Measurements from ENCODE around the gene TMEM132C. TPM values are rescaled to one million over a fixed set of nuclear protein-coding genes. Genes with fewer than 3 reads are reported as not detected.

Gene TMEM132C
- total RNA-seq, 4 donors from 2014 or later, result 0.13 to 7.6 (median 0.37) TPM

GRCh38 chr12:128267651-128268378, 845 bp downstream of the TMEM132C start:
- no peaks in the 10 kb centered on the region for H3K9me3 ChIP-seq
- H3K36me3 ChIP-seq, result no peaks in the 10 kb centered on the region
- TF ChIP-seq, protein P1, sequence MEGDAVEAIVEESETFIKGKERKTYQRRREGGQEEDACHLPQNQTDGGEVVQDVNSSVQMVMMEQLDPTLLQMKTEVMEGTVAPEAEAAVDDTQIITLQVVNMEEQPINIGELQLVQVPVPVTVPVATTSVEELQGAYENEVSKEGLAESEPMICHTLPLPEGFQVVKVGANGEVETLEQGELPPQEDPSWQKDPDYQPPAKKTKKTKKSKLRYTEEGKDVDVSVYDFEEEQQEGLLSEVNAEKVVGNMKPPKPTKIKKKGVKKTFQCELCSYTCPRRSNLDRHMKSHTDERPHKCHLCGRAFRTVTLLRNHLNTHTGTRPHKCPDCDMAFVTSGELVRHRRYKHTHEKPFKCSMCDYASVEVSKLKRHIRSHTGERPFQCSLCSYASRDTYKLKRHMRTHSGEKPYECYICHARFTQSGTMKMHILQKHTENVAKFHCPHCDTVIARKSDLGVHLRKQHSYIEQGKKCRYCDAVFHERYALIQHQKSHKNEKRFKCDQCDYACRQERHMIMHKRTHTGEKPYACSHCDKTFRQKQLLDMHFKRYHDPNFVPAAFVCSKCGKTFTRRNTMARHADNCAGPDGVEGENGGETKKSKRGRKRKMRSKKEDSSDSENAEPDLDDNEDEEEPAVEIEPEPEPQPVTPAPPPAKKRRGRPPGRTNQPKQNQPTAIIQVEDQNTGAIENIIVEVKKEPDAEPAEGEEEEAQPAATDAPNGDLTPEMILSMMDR (IDR thresholded peaks at IDR 0.05), result no peak
- no peak for TF ChIP-seq POLR2A (IDR thresholded peaks at IDR 0.05)
- H3K4me3 ChIP-seq, result peak overlapping the region; percentile 21 to 63 (median 46)
- no peak for DNase-seq
- H3K27me3 ChIP-seq, result peaks cover 0 to 81% (median 2%) of the 10 kb centered on the region in 4 donors
- peak overlapping the region in 2 of 4 donors; percentile 11 to 59 for H3K27ac ChIP-seq
- WGBS, 2 donors, result 5 to 7% methylated on average over 18 to 22 of the region's 51 CpGs
- intact Hi-C loops (cut with DNase I), result no loop called here
- H3K4me1 ChIP-seq, result peaks cover 0 to 33% (median 8%) of the 10 kb centered on the region in 3 donors

- Histone ChIP-seq H3K27ac (peak overlapping the region in 3 of 4 donors; percentile 11 to 59 (median 22)), H3K27me3 (peaks cover 0 to 78% (median 2%) of the 10 kb centered on the region in 4 donors)
Observed at GRCh38 chr12:128268379-128268995, 1.5 kb downstream of the TMEM132C start.

GRCh38 chr12:128269181-128269591, 2.2 kb downstream of the TMEM132C start:
- Histone ChIP-seq H3K4me3 (peak overlapping the region in 2 of 4 donors; percentile 51 to 63), H3K4me1 (peaks cover 0 to 33% (median 8%) of the 10 kb centered on the region in 3 donors), H3K9me3 (no peaks in the 10 kb centered on the region), H3K27ac (peak overlapping the region in 1 of 4 donors; percentile 59), H3K36me3 (no peaks in the 10 kb centered on the region), H3K27me3 (peaks cover 0 to 71% (median 2%) of the 10 kb centered on the region in 4 donors)
- 6 to 13% methylated on average over 9 to 10 of the region's 10 CpGs for WGBS, 2 donors
- intact Hi-C loops (cut with DNase I), result no loop called here
- TF ChIP-seq, protein P1 (IDR thresholded peaks at IDR 0.05), result no peak
- no peak for TF ChIP-seq POLR2A (IDR thresholded peaks at IDR 0.05)
- DNase-seq, result no peak

More at GRCh38 chr12:128268379-128268995, 1.5 kb downstream of the TMEM132C start:
- DNase-seq, result no peak
- Histone ChIP-seq H3K9me3 (no peaks in the 10 kb centered on the region), H3K4me1 (peaks cover 0 to 33% (median 8%) of the 10 kb centered on the region in 3 donors), H3K36me3 (no peaks in the 10 kb centered on the region), H3K4me3 (peak overlapping the region; percentile 21 to 63 (median 46))
- WGBS, 2 donors, result 1% methylated on average over 7 to 20 of the region's 32 CpGs
- TF ChIP-seq, protein P1 (IDR thresholded peaks at IDR 0.05), result no peak
- TF ChIP-seq POLR2A (IDR thresholded peaks at IDR 0.05), result no peak
- intact Hi-C loops (cut with DNase I), result no loop called here

- no peaks in the 10 kb centered on the region for H3K27me3 ChIP-seq
- no peak overlapping the region for H3K27ac ChIP-seq
- H3K9me3 ChIP-seq, result no peaks in the 10 kb centered on the region
- WGBS, 2 donors, result 61 to 80% methylated on average over 4 of the region's 4 CpGs
- H3K36me3 ChIP-seq, result no peaks in the 10 kb centered on the region
- intact Hi-C loops (cut with DNase I), result no loop called here
- no peaks in the 10 kb centered on the region for H3K4me1 ChIP-seq
- TF ChIP-seq POLR2A (IDR thresholded peaks at IDR 0.05), result no peak
- TF ChIP-seq, protein P1 (IDR thresholded peaks at IDR 0.05), result no peak
- DNase-seq, result no peak
- H3K4me3 ChIP-seq, result no peak overlapping the region
Observed at GRCh38 chr12:128276471-128276870, 9.5 kb downstream of the TMEM132C start.

- Histone ChIP-seq H3K27me3 (no peaks in the 10 kb centered on the region), H3K27ac (no peak overlapping the region), H3K4me1 (peaks cover 0 to 8% (median 0%) of the 10 kb centered on the region in 3 donors), H3K36me3 (no peaks in the 10 kb centered on the region), H3K4me3 (no peak overlapping the region), H3K9me3 (peaks cover 0 to 6% (median 0%) of the 10 kb centered on the region in 3 donors)
- 67% methylated on average over 1 of the region's 1 CpG for WGBS, 2 donors
- TF ChIP-seq POLR2A (IDR thresholded peaks at IDR 0.05), result no peak
- TF ChIP-seq, protein P1 (IDR thresholded peaks at IDR 0.05), result no peak
- intact Hi-C loops (cut with DNase I), result no loop called here
- no peak for DNase-seq
Observed at GRCh38 chr12:128286970-128287369, 20.0 kb downstream of the TMEM132C start.

All from esophagus squamous epithelium (tissue), 5 donors.